Activated CD8-positive, alpha-beta T cell treated with anti-CD3 and anti-CD28 coated beads, Interleukin-2, amount 10 ng/mL, durations not matched to agents 7 days and 5 days (primary cell): ENCODE results near the gene EPN2. TPM values are rescaled to one million over a fixed set of nuclear protein-coding genes. Genes with fewer than 3 reads are reported as not detected.
A peak's percentile ranks its signal among the peaks of the same experiment; 100 is the strongest.
"Not testable (repeated sequence)": the region's sequence is repeated elsewhere in the genome, so short reads cannot be mapped to it uniquely, and the experiment has no call there.

ENCODE experiments used
- ATAC-seq: fragments of 150-1000 bp; cut with Tn5 transposase; one replicate; pipeline ENCODE4 v1.10.0; 2021; ENCODE audit warnings: moderate library complexity
- CTCF ChIA-PET: fragments of 350-600 bp; sonication (Branson Sonifier 250); formaldehyde crosslinking; loops from one replicate; lab custom pipeline; 2021; ENCODE audit warnings: antibody characterized with exemption; lab: Charles Lee
- POLR2A ChIA-PET: fragments of 350-600 bp; sonication (Branson Sonifier 250); formaldehyde crosslinking; loops from one replicate; lab custom pipeline; 2021; ENCODE audit warnings: antibody characterized with exemption; lab: Charles Lee
- DNase-seq: peaks from one replicate; pipeline ENCODE4 v3.0.0-alpha.2; 2020
- H3K27ac Mint-ChIP-seq: one replicate; pipeline ENCODE4 v1.8.0; 2021; ENCODE audit warnings: mild to moderate bottlenecking, mixed read lengths
- H3K27me3 Mint-ChIP-seq: one replicate; pipeline ENCODE4 v1.8.0; 2021; ENCODE audit warnings: low read depth, mixed read lengths
- H3K36me3 Mint-ChIP-seq: one replicate; pipeline ENCODE4 v1.8.0; 2021; ENCODE audit warnings: low read depth, mixed read lengths
- H3K4me1 Mint-ChIP-seq: one replicate; pipeline ENCODE4 v1.8.0; 2021; ENCODE audit warnings: low read depth, mixed read lengths
- H3K4me3 Mint-ChIP-seq: one replicate; pipeline ENCODE4 v1.8.0; 2021; ENCODE audit warnings: mild to moderate bottlenecking, mixed read lengths
- H3K9me3 Mint-ChIP-seq: one replicate; pipeline ENCODE4 v1.8.0; 2022; ENCODE audit warnings: mixed read lengths; ENCODE audit not compliant: insufficient read depth
- total RNA-seq, 2 experiments: library from RNA; stranded (reverse); gene quantifications; one replicate each; pipeline ENCODE4 v1.2.3, GENCODE V29; 2021

The EPN2 gene
- total RNA-seq: 1 to 10 TPM; 2.8 to 3.1 TPM

- H3K27me3 Mint-ChIP-seq: peaks cover 18% of the 10 kb centered on the region
- peak; percentile 65 for ATAC-seq
Measured at GRCh38 chr17:19237139-19237388, at the start of gene EPN2. Gene EPN2 (plus strand): TSS chr17:19237366. CDS start chr17:19283120, 45,754 bp downstream.

GRCh38 chr17:19187883-19188869 lies 49.0 kb upstream of the EPN2 start:
- H3K4me3 Mint-ChIP-seq, CTCF ChIA-PET, DNase-seq, H3K9me3 Mint-ChIP-seq, POLR2A ChIA-PET, H3K27ac Mint-ChIP-seq, H3K27me3 Mint-ChIP-seq, H3K4me1 Mint-ChIP-seq, H3K36me3 Mint-ChIP-seq: not testable (repeated sequence)
- peak; percentile 54 for ATAC-seq

More at GRCh38 chr17:19237139-19237388, at the start of gene EPN2:
- POLR2A ChIA-PET, H3K27ac Mint-ChIP-seq, H3K9me3 Mint-ChIP-seq, CTCF ChIA-PET, H3K36me3 Mint-ChIP-seq, H3K4me1 Mint-ChIP-seq: not testable (repeated sequence)
- DNase-seq: peak; percentile 47
- H3K4me3 Mint-ChIP-seq: peak within 1 kb of the TSS; percentile 64

- peak; percentile 85 for ATAC-seq
- H3K27me3 Mint-ChIP-seq, H3K4me1 Mint-ChIP-seq, H3K36me3 Mint-ChIP-seq, H3K27ac Mint-ChIP-seq, POLR2A ChIA-PET, DNase-seq, H3K9me3 Mint-ChIP-seq, CTCF ChIA-PET, H3K4me3 Mint-ChIP-seq: not testable (repeated sequence)
Measured at GRCh38 chr17:19188870-19189708, 48.1 kb upstream of the EPN2 start.

DNA sequence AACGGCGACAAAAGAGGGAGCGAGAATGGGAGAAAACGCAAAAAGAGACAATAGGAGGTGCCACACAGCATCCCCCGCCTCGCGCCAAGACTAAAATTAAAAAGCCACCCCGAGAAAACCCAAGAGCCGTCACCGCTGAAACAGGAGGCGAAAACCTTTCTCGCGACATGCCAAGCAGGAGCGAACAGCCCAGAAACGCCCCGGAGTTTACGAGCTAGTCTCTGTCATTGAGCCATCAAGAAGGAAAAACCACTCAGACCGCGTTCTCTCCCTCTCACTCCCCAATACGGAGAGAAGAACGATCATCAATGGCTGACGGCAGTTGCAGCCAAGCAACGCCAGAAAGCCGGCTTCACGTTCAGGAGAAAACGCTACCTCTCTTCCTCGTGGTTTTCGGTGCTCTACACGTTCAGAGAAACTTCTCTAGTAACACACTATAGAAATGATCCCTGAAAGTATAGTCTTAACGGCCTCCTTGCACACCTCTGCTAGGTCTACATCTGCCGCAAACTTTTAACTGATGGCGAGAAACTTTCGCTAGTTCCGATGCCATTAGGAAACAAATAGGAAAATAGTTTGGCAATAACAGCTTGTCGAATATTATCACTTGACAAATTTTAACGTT lies 47.3 kb upstream of the EPN2 start:
- H3K9me3 Mint-ChIP-seq, H3K27ac Mint-ChIP-seq, CTCF ChIA-PET, H3K27me3 Mint-ChIP-seq, ATAC-seq, H3K4me3 Mint-ChIP-seq, H3K36me3 Mint-ChIP-seq, H3K4me1 Mint-ChIP-seq, DNase-seq, POLR2A ChIA-PET: not testable (repeated sequence)

- H3K27ac Mint-ChIP-seq, CTCF ChIA-PET, H3K4me3 Mint-ChIP-seq, H3K27me3 Mint-ChIP-seq, H3K4me1 Mint-ChIP-seq, POLR2A ChIA-PET, H3K36me3 Mint-ChIP-seq, H3K9me3 Mint-ChIP-seq: not testable (repeated sequence)
- ATAC-seq (peak; percentile 99), DNase-seq (peak; percentile 20)
Measured at GRCh38 chr17:19196382-19197204, 40.6 kb upstream of the EPN2 start.

- H3K27me3 Mint-ChIP-seq, CTCF ChIA-PET, POLR2A ChIA-PET, H3K4me1 Mint-ChIP-seq, H3K9me3 Mint-ChIP-seq, DNase-seq, H3K27ac Mint-ChIP-seq, H3K36me3 Mint-ChIP-seq, H3K4me3 Mint-ChIP-seq: not testable (repeated sequence)
- ATAC-seq: peak; percentile 99
Measured at GRCh38 chr17:19202448-19202847, 34.7 kb upstream of the EPN2 start.

DNA sequence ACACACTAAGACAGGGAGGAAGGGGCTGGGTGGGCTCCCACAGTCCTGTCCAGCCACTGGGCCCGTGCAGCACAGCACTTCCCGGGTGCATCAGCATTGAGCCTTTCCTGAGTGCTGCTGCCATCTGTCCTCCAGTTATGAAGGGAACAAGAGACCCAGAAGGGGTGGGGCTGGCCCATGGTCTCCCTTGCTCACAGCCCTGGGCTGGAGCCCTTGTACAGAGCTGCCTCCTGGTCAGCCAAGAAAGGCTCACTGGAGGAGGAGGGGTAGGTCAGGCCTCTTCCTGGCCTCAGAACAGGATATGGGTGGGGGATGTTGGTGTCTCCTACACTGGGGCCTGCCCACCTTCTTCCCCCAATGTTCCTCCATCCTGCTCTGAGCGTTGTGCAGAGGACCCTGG lies 33.7 kb upstream of the EPN2 start:
- DNase-seq, H3K27me3 Mint-ChIP-seq, H3K27ac Mint-ChIP-seq, CTCF ChIA-PET, H3K4me1 Mint-ChIP-seq, H3K9me3 Mint-ChIP-seq, H3K4me3 Mint-ChIP-seq, POLR2A ChIA-PET, ATAC-seq, H3K36me3 Mint-ChIP-seq: not testable (repeated sequence)

GRCh38 chr17:19215074-19215860 lies 21.9 kb upstream of the EPN2 start:
- H3K36me3 Mint-ChIP-seq: not testable (repeated sequence)
- ATAC-seq: peak; percentile 28

GRCh38 chr17:19216148-19216926 lies 20.8 kb upstream of the EPN2 start:
- H3K27me3 Mint-ChIP-seq, H3K36me3 Mint-ChIP-seq, DNase-seq, POLR2A ChIA-PET, H3K9me3 Mint-ChIP-seq, H3K4me3 Mint-ChIP-seq, H3K27ac Mint-ChIP-seq, H3K4me1 Mint-ChIP-seq, CTCF ChIA-PET: not testable (repeated sequence)
- peak; percentile 33 for ATAC-seq

More at GRCh38 chr17:19215074-19215860, 21.9 kb upstream of the EPN2 start:
- H3K9me3 Mint-ChIP-seq, POLR2A ChIA-PET, DNase-seq, CTCF ChIA-PET, H3K27ac Mint-ChIP-seq, H3K4me1 Mint-ChIP-seq, H3K27me3 Mint-ChIP-seq, H3K4me3 Mint-ChIP-seq: not testable (repeated sequence)

DNA sequence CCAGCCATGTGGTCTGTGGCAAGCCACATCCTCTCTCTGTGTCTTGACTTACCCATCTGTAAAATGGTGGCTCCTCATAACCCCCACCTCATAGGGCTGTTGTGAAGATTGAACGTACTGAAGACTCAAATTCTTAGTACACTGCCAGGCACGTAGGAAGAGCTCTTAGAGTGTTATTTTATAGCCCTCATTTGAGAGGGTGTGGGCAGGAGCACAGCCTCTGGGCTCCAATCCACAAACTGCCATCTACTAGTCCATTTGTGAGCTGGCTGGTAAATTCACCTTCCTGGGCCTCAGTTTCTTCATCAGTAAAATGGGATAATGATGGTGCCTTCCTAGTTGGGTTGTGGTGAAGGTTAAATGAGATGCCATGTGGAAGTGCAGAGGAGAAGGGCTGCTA lies 18.3 kb upstream of the EPN2 start:
- H3K9me3 Mint-ChIP-seq, H3K36me3 Mint-ChIP-seq, H3K27me3 Mint-ChIP-seq, ATAC-seq, H3K4me3 Mint-ChIP-seq, CTCF ChIA-PET, H3K27ac Mint-ChIP-seq, H3K4me1 Mint-ChIP-seq, DNase-seq, POLR2A ChIA-PET: not testable (repeated sequence)
